ENCODE results near the gene FIGNL2. TPM values are rescaled to one million over a fixed set of nuclear protein-coding genes. Genes with fewer than 3 reads are reported as not detected.

FIGNL2 gene
- polyA plus RNA-seq, 5 donors, result 1.2 to 2.6 (median 1.8) TPM

- no peak for DNase-seq
Measured at GRCh38 chr12:51855586-51856428, 7.3 kb upstream of the FIGNL2 start.

GRCh38 chr12:51852404-51853137 lies 4.1 kb upstream of the FIGNL2 start:
- no peak for DNase-seq

GRCh38 chr12:51851413-51852124 lies 3.1 kb upstream of the FIGNL2 start:
- no peak for DNase-seq

GRCh38 chr12:51850965-51851299 lies 2.4 kb upstream of the FIGNL2 start:
- DNase-seq, result no peak

GRCh38 chr12:51850081-51850964 lies 1.8 kb upstream of the FIGNL2 start:
- DNase-seq, result no peak

GRCh38 chr12:51848841-51849735 lies 570 bp upstream of the FIGNL2 start:
- DNase-seq, result peak in 1 of 2 donors; percentile 21

- DNase-seq, result no peak
Measured at GRCh38 chr12:51847643-51848325, 734 bp downstream of the FIGNL2 start.

GRCh38 chr12:51846911-51847642 lies 1.4 kb downstream of the FIGNL2 start:
- DNase-seq, result peak in 1 of 2 donors; percentile 48

- DNase-seq, result no peak
Measured at GRCh38 chr12:51846271-51846691, 2.2 kb downstream of the FIGNL2 start.

- DNase-seq, result no peak
Measured at GRCh38 chr12:51845482-51845881, 3.0 kb downstream of the FIGNL2 start.

- DNase-seq, result no peak
Measured at GRCh38 chr12:51844854-51845253, 3.7 kb downstream of the FIGNL2 start.

GRCh38 chr12:51841727-51842126 lies 6.8 kb downstream of the FIGNL2 start:
- no peak for DNase-seq

GRCh38 chr12:51840966-51841365 lies 7.6 kb downstream of the FIGNL2 start:
- no peak for DNase-seq

- no peak for DNase-seq
Measured at GRCh38 chr12:51839310-51839947, 9.1 kb downstream of the FIGNL2 start.

GRCh38 chr12:51838762-51839161 lies 9.8 kb downstream of the FIGNL2 start:
- DNase-seq, result no peak

- no peak for DNase-seq
Measured at GRCh38 chr12:51838036-51838435, 10.5 kb downstream of the FIGNL2 start.

- no peak for DNase-seq
Measured at GRCh38 chr12:51837286-51837685, 11.2 kb downstream of the FIGNL2 start.

- DNase-seq, result no peak
Measured at GRCh38 chr12:51836827-51837173, 11.7 kb downstream of the FIGNL2 start.
